Left cardiac atrium (tissue), 4 donors: ENCODE measurements around the gene TRIM2. TPM values are rescaled to one million over a fixed set of nuclear protein-coding genes. Genes with fewer than 3 reads are reported as not detected.

Source experiments
- ATAC-seq, 2 donors: fragments of 200-7000 bp; cut with Tn5 transposase; one replicate each; pipeline ENCODE4 v1.9.1; 2020; ENCODE audit warnings: mild to moderate bottlenecking in 2 of 2, moderate library complexity in 2 of 2
- DNase-seq: peaks from one replicate; pipeline ENCODE4 v3.0.0-alpha.2; 2020
- intact Hi-C, 2 donors: fragments of 100-400 bp; cut with DNase I; formaldehyde crosslinking; loops; one replicate each; pipeline versions ENCODE4 v1.14.1 to v1.15.1; 2022 to 2023
- total RNA-seq, 2 donors: library from RNA; stranded (reverse); fragmentation: NEBNext Ultra II Directional; extraction: Animal tissue kit (Norgen Biotek cat#: 25700); gene quantifications; one replicate each; pipeline ENCODE4 v1.2.1, GENCODE V29; 2021
- donor health status: DM: no; HTN: yes; CAD: no.
- donor health status: DM: no; HTN: yes; CAD: no; lungs with severe emphysema.
- donor health status: DM: yes; HTN: yes; CAD: no.
- donor health status: Dilated cardiomyopathy.

TRIM2 gene
- total RNA-seq, 2 donors from 2014 or later: 19.8 to 22.6 TPM

DNA sequence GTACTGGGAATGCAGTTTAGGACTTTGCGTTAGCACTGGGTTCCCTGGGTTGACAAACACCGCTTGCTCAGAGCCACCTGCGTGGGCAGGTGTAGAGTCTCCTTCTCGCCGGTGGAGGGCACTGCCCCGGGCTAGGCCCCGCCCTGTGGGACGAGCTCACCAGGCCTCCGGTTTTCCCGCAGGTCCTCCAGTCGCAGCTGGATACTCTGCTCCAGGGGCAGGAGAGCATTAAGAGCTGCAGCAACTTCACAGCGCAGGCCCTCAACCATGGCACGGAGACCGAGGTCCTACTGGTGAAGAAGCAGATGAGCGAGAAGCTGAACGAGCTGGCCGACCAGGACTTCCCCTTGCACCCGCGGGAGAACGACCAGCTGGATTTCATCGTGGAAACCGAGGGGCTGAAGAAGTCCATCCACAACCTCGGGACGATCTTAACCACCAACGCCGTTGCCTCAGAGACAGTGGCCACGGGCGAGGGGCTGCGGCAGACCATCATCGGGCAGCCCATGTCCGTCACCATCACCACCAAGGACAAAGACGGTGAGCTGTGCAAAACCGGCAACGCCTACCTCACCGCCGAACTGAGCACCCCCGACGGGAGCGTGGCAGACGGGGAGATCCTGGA lies 91.0 kb downstream of the TRIM2 start:
- intact Hi-C loops: no loop called here
- ATAC-seq: no peak
- no peak for DNase-seq

DNA sequence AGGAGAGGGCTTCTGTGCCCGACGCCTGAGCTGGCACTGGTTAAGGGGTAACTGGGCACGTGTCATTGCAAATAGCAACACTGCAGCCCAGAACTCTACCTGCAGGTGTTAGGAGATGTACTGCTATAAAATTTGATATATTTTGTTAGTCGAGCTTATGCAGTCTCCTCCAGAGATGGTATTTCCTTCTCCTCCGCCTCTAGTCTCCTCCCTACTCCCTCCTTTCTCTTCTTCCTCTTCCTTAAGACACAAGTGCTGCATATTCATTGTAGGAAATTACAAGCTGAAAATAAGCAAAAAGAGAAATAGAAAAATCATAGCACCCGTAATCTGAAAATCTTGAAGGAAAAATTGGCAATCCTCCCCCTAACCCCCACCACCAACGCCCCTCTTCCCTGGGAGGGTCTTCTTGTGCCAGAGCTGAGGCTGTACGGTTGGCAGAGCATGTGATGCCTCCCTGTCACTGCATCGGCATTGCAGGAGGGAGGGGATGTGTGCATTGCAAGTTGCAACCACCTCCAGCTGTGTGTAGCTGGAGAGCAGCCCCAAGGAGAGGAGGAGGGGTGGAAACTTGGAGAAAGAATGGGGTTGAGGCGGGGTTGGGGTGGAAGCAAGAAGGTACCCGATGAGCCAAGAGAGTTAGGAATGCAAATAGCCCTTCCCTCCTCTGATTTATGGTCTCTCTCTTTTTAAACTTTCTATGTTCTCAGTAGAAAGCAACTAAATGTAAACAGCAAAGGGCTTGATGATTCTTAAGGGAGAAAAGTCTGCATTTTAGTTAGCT lies 92.0 kb downstream of the TRIM2 start:
- intact Hi-C loops: no loop called here
- peak; percentile 46 to 49 for ATAC-seq
- DNase-seq: no peak

DNA sequence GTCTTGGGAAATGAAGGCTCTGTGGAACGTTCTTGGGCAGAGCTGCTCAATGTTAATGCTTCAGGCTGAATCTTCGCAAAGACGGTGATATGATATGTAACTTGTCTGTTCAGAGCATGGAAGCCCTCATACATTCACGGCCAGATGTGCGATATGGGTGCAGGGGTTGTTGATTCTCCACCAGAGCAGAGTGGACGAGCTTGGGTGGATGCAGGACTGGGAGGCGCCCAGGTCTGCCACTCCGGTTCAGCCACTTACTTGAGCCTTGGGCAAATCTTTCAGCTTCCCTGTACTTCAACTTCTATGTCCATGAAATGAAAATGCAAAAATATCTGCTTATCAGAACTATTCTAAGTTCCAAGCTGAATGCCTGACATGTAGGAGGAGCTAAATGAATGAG lies 92.9 kb downstream of the TRIM2 start:
- DNase-seq (no peak), ATAC-seq (no peak)
- intact Hi-C loops: no loop called here

DNA sequence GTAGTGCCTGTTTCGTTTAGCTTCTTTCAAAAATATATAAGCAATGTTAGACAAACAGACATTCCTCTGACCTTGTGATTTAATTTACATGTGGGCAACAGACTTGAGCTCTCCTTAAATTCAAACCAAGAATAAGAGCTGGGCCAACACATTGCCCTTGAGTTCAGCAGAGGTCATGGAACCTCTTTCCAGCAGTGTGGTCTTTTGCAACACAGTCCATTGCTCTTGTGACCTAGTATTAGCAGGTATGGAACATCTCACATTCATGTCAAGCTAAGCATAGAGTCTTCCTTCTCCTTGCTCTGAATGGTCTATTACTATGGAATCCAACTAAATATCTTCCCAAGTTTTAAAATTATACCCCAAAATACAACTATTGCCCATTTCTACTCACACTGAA lies 106.5 kb downstream of the TRIM2 start:
- intact Hi-C loops: no loop called here
- no peak for DNase-seq
- no peak for ATAC-seq

DNA sequence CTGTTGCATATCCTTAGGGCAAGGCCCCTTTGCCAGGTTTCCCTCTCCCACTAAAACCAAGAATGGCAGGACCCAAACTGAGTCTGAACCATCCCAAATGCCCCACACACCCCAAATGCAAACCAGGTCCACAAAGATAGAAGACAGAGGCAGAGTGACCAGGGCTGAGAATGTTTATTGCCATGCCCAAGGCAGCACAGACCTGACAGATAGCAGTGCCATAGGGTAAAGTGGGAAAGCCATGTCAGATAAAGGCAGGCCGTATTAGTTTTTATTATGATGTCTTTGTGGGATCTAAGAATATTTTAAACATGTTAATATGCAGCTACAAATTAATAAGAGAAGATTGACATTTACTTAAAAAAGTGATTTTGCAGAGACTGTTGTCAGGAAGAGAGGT lies 110.7 kb downstream of the TRIM2 start:
- no peak for DNase-seq
- ATAC-seq: no peak
- intact Hi-C loops: loop anchor here in 1 of 2 donors (5.0 kb wide), 2 partner anchors 108 to 173 kb away; no protein-coding TSS in a partner anchor

DNA sequence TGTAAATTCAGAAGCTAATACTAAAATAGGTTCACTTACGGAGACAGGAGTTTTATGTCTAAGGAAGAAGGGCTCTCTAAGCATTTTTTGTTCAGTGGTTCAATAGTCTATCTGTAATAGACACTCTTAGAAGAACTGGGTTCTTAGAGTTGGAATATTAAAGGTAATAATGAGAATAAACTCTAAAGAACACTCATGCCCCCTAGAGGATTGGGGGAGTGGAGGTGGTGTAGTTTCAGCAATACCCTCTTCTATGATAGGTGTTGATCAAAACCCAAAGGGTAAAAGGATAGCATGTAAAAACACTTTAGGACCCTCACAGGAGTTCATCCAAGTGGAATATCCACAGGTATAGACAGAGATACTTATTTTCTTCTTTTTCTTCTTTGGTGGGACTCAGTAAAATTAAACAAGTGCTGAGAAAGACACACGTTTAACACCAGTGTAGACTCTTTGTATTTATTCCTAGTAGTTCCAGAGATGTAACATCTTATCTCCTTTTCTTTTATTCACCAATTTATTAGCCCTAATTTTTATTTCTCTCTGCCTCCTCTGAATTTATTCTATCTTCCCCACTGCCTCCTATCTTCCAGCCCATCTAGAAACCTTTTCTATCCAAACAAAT lies 114.6 kb downstream of the TRIM2 start:
- peak; percentile 41 to 74 for ATAC-seq
- DNase-seq: no peak
- intact Hi-C loops: loop anchor here (2.0 to 5.0 kb wide), 4 partner anchors 112 to 177 kb away; no protein-coding TSS in a partner anchor

DNA sequence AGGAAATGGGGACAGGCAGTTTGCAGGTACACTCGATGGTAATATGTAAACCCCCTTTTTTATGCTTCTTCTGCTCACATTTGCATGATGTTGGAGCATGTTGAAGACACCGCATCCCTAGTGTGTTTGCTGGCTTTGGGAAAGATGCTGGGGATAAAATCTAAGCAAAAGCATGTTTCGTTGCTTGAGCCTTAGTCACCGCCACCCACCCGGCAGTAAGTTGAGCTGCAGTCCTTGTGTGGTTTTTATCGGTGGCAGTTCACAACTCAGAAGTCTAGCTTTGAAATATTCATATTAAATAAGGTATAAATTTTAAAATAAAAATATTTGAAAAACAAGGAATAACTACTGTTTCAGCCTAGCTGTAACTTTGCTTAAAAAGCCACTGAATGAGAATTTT lies 118.5 kb downstream of the TRIM2 start:
- no peak for ATAC-seq
- no peak for DNase-seq
- intact Hi-C loops: no loop called here

DNA sequence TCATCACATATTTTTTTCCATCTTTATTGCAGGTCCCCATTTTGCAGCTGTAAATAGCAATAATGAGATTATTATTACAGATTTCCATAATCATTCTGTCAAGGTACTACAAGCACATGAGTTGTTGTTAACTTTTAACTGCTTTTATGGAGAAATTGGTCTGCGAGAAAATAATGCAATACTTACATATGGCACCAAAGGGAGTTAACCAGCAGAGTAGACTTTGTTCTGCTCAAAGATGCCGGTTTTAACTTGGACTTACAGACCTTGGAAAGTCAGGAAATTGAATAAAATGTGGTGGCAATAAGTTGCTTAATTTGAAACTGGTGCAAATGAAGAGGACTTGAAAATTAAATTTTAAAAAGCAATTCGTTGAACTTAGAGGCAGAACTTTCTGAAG lies 119.8 kb downstream of the TRIM2 start:
- no peak for DNase-seq
- intact Hi-C loops: no loop called here
- no peak for ATAC-seq

DNA sequence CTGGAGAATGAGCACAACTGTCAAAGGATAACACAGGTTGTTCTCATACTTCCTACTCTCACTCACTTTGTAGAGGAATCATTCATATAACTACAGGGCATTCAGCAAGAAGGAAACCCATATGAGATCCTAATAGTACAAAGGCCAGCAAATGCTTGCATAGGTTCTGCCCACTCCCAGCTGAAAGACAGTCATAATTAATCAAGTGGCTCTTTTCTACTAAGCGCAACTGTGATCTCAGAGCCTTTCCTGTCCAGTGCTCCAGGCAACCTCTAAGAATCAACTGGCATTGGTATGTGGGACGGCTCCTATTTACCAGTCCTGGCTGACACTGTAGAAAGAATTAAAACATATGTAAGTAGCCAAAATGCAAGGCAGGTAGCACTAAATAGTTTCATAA lies 121.3 kb downstream of the TRIM2 start:
- intact Hi-C loops: no loop called here
- no peak for DNase-seq
- no peak for ATAC-seq

DNA sequence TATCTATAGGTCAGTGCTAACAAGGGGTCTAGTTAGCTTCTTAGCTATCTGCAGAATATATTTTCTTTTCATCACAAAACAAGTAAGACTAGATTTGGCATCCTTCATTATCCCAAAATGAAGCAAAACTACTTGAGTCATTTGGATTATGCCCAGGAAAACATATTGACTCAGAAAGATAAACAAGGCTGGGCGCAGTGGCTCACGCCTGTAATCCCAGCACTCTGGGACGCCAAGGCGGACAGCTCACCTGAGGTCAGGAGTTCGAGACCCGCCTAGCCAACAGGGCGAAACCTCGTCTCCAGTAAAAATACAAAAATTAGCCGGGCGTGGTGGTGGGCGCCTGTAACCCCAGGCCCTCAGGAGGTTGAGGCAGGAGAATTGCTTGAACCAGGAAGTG lies 122.3 kb downstream of the TRIM2 start:
- ATAC-seq (no peak), DNase-seq (no peak)
- intact Hi-C loops: no loop called here

DNA sequence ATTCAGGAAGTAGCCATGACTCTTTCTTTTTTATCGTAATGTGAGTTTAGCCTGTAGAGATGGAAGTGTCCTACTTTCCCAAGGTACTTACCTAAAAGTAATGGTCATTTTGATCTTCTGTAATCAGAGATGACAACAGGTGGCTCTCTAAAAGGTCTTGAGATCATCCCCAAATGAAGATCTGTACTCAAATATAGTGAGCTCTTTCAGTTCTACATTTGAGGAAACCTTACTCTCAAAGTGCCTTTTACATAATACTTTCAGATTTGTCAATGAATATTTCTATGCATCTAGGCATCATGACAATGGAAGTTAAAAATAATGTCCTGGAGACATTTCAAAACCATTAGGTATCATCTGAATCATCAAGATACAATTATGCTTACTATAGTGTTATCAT lies 123.0 kb downstream of the TRIM2 start:
- ATAC-seq (no peak), DNase-seq (no peak)
- intact Hi-C loops: no loop called here

DNA sequence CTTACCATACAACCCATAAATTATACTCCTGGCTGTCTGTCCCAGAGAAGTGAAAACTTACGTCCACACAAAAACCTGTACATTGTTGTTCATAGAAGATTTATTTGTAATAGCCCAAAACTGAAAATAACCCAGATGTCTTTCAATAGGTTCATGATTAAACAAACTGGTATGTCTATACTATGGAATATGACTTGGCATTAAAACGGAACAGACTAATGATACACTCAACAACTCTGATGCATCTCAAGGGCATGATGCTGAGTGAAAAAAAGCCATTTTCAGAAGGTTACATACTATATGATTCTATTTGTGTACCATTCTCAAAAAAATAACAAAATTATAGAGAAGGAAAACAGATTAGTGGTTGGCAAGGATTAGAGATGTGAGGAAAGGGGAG lies 128.7 kb downstream of the TRIM2 start:
- DNase-seq (no peak), ATAC-seq (no peak)

DNA sequence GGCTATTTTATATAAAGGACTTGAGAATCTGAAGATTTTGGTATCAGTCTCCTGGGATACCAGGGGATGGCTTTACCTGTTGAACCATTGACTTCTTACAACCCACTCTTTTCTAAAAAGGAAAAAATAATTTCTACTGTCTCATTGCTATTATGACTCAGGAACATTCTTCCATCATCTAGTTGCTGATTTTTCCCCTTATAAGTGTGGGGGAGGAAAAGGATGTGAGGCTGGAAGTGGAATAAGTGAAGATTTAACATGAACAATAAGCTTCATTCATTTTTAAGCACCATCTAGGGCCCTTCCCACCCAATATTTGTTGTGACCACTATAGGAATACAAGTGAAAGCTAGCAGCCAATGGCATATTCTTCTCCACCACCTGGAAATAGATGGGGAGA lies 129.6 kb downstream of the TRIM2 start:
- intact Hi-C loops: no loop called here
- DNase-seq (no peak), ATAC-seq (no peak)

More for the DNA sequence above, 128.7 kb downstream of the TRIM2 start:
- intact Hi-C loops: no loop called here

DNA sequence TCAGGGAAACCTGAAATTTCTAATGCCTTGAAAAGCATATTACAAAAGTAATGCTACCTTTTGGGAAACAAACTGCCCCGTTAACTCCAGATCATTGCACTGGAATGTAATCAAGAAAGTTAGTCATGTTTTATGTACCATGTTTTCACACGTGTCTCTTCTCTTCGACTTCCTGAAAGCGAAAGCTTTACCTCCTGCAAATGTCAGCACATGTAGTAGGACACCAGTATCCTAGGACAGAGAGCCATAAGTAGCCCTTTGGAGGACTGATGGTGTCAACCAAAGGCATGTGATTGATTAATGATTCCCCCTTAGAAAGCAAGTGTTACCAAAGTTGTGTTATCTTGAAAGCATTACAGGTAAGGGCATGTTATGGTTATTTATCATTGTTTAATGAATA lies 131.4 kb downstream of the TRIM2 start:
- no peak for ATAC-seq
- intact Hi-C loops: no loop called here
- DNase-seq: no peak

DNA sequence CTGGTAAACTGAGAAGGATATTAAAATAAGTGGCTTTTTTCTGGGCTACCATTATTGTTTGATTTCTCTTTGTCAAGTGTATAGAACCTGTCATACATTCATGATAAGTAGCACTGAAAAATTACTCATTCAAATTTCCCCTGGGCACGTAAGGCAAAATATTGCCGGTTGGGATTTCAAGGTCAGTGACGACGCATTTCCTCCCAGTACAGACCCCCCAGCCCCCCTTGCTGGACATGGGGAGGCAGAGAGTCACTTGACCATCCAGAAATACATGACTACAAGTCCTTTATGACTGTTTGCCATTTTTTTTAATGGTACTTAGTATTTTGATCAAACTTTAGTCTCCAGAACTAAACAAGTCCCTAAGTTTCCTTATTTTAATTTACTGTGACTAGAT lies 133.4 kb downstream of the TRIM2 start:
- intact Hi-C loops: no loop called here
- no peak for ATAC-seq
- DNase-seq: no peak

DNA sequence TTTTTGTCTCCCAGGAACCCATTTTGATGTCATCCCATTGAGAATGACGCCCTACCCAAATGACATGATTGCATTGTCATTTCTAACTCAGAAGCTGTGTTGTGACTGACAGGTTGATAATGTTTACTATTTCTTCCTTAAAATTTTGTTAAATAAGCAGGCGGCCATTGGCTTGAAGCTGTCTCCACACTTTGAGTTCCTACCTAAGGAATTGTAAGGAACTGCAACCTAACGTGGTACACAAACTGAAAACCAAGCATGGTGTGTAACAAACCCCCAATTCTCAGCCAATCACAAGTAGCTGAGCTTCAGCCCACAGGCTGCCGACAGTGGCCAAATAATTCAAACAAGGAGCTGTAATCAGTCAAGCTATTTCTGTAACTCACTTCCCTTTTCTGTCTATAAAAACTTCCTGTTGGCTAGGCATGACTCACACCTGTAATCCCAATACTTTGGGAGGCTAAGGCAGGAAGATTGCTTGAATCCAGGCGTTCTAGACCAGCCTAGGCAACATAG lies 137.4 kb downstream of the TRIM2 start:
- no peak for ATAC-seq
- intact Hi-C loops: loop anchor here (10.0 kb wide), 1 partner anchor 123 kb away; the partner anchor contains the start of gene TMEM131L (in 2 of the 2)

DNA sequence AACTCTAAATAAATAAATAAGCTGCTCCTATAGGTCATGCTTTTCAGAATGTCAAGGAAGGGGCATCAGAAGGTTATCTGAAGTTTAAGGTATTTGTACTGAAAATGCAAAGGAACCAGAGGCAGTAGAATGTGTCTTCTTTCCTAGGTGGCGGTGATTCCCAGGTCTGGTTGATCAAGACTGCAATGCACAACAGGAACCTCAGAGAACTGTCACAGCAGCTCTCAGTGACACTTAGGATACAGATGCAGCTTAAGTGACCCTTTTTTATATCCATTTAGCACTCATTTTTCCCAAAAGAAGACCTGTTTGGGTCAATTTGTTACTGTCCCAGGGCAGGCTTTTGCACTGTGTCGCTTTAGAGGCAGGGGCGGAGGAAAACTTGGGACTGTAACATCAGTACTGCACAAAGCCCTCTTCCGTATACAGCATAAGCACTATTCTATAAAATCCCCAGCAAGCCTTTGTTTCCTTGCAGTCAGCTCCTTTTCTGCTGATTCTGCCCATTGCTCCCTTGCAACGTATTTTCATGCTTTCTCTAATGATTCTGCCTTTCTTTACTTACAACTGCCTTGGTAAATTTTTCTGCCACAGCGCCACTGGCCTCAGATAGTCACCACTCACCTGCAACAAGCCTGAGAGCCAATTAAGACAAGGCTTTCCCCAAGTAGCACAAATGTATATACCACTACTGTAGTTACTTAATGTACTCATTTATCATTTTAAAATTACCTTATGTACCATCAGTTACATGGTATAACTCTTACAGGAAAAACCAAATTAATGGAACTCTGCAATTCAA lies 138.7 kb downstream of the TRIM2 start:
- DNase-seq: no peak
- intact Hi-C loops: loop anchor here (10.0 kb wide), 1 partner anchor 122 kb away; the partner anchor contains the start of gene TMEM131L (in 2 of the 2)

More for the DNA sequence above, 137.4 kb downstream of the TRIM2 start:
- DNase-seq: no peak

DNA sequence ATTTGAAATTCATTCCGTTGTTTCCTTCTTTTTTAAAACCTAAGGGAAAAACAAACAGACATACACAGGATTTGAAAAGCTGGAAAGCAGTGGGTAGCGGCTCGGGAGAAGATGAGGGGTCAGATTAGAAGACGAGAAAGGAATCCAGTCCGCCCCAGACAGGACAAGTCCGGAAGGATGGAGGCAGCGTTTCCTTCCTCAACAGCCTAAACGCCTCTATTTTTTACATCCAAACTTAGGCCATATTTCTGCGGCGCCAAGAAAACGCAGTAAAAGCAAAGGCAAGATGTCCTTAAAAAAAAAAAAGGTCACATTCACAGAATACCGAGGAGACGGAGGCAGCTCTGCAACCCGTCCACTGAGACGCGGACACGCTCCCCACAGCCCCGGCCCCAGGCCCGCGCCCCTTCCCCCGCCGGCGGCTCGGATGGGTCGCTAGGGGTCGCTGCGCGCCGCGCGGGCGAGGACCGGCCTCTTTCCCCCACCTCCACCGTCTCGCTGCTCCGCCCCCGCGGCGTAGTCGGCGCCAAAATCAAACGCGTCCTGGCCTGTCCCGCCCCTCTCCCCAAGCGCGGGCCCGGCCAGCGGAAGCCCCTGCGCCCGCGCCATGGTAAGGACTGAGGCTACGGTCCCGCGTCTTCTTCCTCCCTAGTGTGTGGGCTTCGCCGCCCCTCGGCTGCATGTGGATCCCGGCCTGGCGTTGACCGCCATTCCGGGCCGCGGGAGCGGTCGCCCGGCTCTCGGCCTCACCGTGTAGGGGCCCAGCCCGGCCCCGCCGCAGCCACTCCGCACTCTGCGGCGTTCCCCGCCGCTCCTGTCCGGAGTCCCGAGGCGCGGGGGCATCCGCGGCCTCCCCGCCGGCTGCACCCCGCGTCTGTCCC lies 140.1 kb downstream of the TRIM2 start, which contains the start of gene MND1:
TSS of gene MND1 (plus strand) at position 558 of the 881 bp plus-strand sequence. CDS start at position 608, 50 bp downstream.
- intact Hi-C loops: loop anchor here (1.0 to 10.0 kb wide), 4 partner anchors 120 to 403 kb away; partner anchors contain the start of gene TMEM131L (in 2 of the 2)

More for the DNA sequence above, 138.7 kb downstream of the TRIM2 start:
- no peak for ATAC-seq

More for the DNA sequence above, 140.1 kb downstream of the TRIM2 start, which contains the start of gene MND1:
- DNase-seq: peak; percentile 87
- peak; percentile 97 for ATAC-seq
